GM19463 (cell line): ENCODE measurements around the gene MTMR11.

ENCODE experiments used
- ATAC-seq: cut with Tn5 transposase; IDR thresholded peaks from one replicate; pipeline ENCODE4 v1.9.1; 2021; ENCODE audit warnings: mild to moderate bottlenecking, moderate library complexity; ENCODE audit not compliant: unreplicated experiment

The MTMR11 gene

GRCh38 chr1:149936992-149937705 is 470 bp upstream of the MTMR11 start:
- ATAC-seq, result no peak

GRCh38 chr1:149934356-149934755 is 2.3 kb downstream of the MTMR11 start:
- ATAC-seq, result no peak

DNA sequence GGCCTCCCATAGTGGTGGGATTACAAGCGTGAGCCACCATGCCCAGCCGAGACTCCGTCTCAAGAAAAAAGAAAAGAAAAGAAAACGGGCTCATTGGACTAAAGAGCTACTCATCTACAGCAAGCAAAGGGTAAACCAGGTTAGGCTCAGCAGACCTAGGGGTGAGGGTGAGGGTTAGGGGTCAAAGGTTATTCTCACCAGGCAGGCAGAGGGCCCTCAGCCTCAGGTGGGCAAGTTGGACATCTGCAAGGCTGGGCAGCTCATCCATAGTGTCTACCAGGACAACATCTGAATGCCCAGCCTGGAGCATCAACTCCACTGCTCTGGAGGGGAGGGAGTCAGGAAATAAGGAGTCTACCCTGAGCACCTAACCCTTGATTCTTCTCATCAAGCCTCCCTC is 3.5 kb downstream of the MTMR11 start:
- no peak for ATAC-seq

GRCh38 chr1:149932474-149932873 is 4.2 kb downstream of the MTMR11 start:
- ATAC-seq, result no peak

- ATAC-seq, result no peak
Observed at GRCh38 chr1:149931212-149931790, 5.4 kb downstream of the MTMR11 start.

GRCh38 chr1:149929856-149930255 is 6.8 kb downstream of the MTMR11 start:
- no peak for ATAC-seq

- ATAC-seq, result no peak
Observed at GRCh38 chr1:149928401-149928724, 8.3 kb downstream of the MTMR11 start.

DNA sequence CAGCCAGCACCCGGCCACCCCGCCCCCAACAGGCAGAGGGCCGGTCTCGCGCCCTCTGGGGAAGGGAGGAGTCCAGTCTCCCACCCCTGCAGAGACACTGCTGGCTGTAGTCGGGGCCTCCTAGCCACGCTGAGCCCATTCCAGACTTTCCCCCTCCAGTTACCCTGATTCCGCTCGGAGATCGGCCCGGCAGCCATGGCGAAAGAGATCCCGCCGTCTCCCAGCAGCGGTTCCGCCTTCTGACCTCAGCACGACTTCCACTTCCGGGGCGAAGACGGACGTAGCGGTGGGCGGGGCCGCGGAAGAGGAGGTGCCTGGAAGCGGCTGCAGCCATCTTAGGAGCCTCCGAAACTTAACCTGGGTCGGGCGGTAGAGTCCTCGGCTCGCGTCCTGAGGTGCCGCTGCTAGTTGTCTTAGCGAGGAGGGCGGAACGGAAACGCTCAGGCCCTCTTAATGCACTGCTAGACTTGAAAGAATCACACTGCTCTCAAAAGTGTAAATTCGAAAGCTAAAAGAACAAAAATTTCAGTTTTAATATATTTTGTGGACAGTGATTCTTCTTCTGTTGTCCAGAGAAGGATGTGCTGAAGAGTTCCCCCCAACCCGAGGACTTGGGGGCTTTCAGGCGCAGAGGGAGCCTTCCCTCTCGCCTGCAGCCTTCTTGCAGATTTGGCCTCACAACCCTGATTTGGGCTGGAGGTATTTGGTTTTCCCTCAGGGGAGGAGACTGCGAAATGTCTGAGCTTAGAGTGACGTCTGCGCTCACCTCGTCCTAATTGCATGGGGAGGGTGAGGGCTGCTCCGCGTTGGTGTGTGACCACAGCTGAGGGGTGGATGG is 8.9 kb downstream of the MTMR11 start, which contains the start of gene SF3B4:
Gene SF3B4 (minus strand): TSS at position 241 of the 838 bp plus-strand sequence. CDS start 44 bp downstream, at position 197.
- ATAC-seq, result peak; percentile 92

DNA sequence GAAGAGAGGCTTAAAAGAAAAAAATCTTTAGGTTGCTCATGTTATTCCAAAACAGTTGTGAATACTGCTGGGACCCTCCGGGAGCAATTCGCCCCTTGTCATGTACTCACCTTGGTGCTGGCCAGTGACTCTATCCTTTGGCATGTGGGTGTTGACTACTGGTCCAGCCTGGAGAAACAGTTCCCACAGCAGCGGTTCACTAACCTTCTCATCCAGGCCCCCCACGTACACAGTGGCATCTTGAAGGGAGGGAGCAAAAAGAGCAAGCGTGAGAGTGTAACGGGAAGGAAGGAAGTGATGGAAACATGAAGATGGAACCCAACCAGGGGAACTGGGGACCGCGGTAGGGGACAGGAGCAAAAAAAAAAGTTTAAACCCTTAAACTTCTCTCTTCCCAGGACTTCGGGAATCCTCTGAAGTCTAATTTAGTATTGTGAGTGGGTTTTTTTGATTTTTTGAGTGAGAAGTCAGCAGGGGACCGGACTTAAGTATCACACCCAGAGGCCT is 9.6 kb downstream of the MTMR11 start:
- no peak for ATAC-seq

GRCh38 chr1:149926296-149926695 is 10.4 kb downstream of the MTMR11 start:
- no peak for ATAC-seq

DNA sequence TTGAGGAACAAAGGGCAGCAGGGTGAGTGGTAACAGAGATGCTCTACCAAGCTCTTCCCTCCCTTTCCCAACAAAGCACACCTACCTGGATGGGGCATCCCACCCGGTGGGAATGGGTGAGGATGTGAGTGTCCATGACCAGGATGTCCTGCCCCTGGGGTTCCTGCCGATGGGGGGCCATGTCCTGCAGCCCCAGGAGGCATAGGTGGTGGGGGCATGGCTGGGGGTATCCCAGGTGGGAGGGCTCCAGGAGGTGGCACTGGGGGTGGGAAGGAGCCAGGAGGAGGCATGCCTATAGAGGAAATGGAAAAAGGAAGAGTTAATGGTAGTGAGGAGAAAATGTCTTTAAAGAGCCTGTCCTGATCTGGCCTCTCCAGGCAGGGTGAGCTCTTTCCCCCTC is 10.9 kb downstream of the MTMR11 start:
- ATAC-seq, result no peak

- no peak for ATAC-seq
Observed at GRCh38 chr1:149925345-149925744, 11.3 kb downstream of the MTMR11 start.

DNA sequence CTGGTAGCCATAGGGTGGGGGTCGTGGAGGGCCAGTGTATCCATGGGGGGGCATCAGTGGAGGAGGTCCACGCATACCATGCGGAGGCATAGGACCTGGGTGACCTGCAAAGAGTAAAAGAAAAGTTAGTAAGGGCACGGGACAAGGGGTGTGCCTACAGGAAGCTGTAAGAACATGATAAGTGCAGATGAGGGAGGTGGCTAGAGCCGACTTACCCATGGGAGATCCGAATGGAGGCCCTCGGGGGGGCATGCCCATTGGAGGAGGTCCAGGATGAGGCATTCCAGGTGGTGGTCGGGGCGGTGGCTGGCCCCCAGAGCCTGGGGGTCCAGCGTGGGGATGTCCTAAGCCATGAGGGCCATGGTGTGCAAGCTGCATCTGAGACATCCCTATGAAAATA is 13.1 kb downstream of the MTMR11 start:
- ATAC-seq, result no peak

DNA sequence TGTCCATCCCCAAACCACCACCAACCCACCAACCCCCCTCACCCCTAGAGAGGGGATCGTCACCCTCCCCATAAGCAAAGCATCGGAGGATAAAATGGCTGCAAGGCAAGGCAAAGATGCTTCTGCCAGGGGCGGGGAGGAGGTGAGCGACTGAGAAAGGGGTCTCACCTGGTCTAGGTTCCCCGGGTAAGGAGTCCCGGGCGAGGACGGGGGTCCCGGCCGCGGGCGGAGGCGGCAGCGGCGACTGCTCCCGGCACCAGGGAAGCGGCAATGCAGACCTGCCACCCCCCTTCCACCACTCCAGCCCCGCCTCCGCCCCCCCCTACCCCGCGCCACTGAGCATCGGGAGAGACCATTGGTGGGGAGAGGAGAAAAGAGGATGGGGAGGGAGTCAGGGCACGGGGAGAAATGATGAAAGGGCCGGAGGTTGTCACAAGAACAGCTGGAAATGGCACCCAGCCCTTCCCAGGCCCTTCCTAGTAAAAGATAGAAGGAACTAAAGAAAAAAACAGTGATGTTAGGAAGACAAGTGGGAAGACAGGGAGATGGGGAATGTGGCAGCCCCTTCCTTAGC is 19.0 kb downstream of the MTMR11 start, which contains the start of gene SV2A:
Gene SV2A (minus strand): TSS at position 274 of the 574 bp plus-strand sequence. CDS start 4,004 bp downstream, outside the sequence.
- no peak for ATAC-seq

DNA sequence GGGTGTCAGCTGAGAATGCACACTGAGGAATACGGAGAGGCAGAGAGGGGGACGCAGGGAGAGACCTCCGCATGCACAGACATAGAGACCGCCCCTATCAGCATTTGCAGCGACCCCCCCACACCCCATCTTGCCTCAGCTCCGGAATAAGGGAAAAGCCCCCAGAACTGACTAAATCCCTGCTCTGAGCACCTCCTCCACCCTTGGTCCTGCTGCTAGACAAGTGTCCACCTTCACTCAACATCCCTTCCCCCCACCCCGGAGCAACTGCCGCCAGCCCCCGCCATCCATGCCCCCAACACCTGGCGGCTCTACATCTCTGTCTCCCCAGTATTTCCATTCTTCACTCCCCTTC is 19.8 kb downstream of the MTMR11 start:
- no peak for ATAC-seq

- no peak for ATAC-seq
Observed at GRCh38 chr1:149916193-149916897, 20.3 kb downstream of the MTMR11 start.

DNA sequence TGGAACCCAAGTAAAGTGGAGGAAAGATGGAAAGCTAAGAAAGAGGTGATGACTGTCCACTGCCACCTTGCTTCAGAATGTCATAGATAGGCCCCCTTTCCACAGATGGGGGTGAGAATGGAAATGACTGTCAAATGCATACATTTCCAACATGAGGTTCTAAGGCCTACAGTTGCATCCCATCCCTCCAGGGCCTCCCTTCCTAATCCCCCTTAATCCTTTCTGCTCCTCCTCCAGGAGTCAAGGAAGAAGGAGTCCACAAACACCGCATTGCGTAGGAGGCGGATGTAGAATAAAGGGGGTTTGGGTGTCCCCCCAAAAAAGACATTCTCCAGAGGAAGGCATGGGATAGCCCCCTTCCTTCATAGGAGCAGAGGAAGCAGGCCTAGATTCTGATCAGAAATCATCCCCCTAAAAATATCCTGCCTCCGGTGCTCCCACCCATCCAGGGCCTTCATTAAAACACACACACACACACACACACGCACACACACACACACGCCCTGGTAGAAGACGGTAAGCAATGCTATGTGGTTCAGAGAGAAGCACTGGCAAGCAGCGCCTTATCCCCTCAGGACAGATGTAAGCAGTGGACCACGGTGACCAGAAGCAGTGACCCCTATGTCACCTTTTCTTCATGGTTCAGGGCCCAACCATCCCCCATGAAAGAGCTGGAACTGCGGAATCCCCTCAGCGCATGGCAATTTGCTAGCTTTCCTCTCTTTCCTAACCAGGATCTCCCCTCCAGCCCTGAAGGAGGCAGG is 21.1 kb downstream of the MTMR11 start:
- no peak for ATAC-seq

DNA sequence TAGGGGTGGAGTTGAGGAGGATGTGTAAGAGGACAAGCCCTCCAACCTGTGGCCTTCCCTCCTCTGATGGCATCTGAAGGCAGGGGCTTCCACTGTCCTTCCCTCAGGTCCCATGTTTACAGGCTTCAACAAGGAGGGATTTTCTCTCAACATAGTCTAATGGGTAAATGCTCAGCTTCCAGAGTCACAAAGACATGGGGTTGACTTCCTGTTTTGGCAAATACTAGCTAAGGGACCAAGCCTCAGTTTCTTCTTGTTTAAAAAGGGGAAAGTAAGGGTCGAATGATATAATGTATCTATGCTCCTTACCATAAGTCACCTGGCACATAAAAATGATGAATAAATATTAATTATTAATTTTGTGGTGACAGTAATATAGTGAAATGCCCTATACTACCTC is 22.1 kb downstream of the MTMR11 start:
- ATAC-seq, result no peak

DNA sequence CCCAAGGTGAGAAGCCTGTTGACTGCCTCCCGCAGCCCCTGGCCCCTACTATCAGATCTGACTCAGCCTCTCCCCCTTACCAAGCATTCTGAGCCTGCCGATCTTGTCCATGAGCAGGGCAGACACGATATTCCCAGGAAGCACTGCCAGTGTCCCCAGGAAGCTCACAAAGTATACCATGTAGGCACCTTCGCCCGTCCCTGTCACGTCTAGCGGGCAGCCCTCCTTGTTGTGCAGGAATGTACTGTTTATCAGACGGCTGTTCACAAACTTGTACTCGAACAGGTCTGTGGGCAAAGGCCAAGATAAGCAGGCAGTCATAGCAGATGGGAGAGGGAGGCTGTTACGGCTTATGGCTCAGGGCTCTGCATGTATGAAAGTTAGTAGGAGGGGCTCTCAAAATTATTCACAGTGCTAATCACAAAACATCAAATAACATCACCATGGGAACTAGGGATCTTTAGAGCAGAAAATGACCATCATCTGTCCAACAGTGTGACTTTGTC is 30.1 kb downstream of the MTMR11 start:
- no peak for ATAC-seq
